Caco-2 (cell line): ENCODE measurements around the gene OASL. TPM values are rescaled to one million over a fixed set of nuclear protein-coding genes. Genes with fewer than 3 reads are reported as not detected.

Experiments used
- BruUV-seq: library from RNA; stranded (reverse); fragments of 400-500 nt; replicated peaks from 2 replicates; lab custom pipeline; 2021; lab: Mats Ljungman, UMichigan
- CTCF ChIA-PET: fragments of 300-600 bp; sonication (Branson Sonifier 250); formaldehyde crosslinking; loops from one replicate; lab custom pipeline; 2022; ENCODE audit warnings: antibody characterized with exemption; lab: Charles Lee
- POLR2A ChIA-PET: fragments of 300-600 bp; sonication (Branson Sonifier 250); formaldehyde crosslinking; loops from one replicate; lab custom pipeline; 2022; ENCODE audit warnings: antibody characterized with exemption; lab: Charles Lee
- DNase-seq, 2 experiments: peaks; one replicate each; pipeline versions ENCODE4 v3.0.0 to v3.0.0-alpha.2; 2020 to 2022
- H3K27me3 ChIP-seq: replicated peaks from 2 replicates; pipeline ENCODE4 v1.6.0; 2011; ENCODE audit warnings: low read length; ENCODE audit not compliant: control insufficient read depth, insufficient read depth
- H3K36me3 ChIP-seq: 2 replicates; pipeline ENCODE4 v1.5.1; 2011; ENCODE audit warnings: low read length; ENCODE audit not compliant: control insufficient read depth, insufficient read depth
- H3K4me1 ChIP-seq: fragments of 250-450 bp; sonication (Bioruptor Pico); 2 replicates; pipeline ENCODE4 v1.5.1; 2020; ENCODE audit warnings: mild to moderate bottlenecking
- H3K4me3 ChIP-seq: 2 replicates; pipeline ENCODE4 v1.5.1; 2011; ENCODE audit warnings: low read depth, mild to moderate bottlenecking, control low read depth, low read length
- H3K9me3 ChIP-seq: fragments of 250-450 bp; sonication (Bioruptor Pico); 2 replicates; pipeline ENCODE4 v1.5.1; 2020; ENCODE audit warnings: mild to moderate bottlenecking, moderate library complexity
- H3K27ac Mint-ChIP-seq: one replicate; pipeline ENCODE4 v1.8.0; 2022; ENCODE audit warnings: mixed read lengths; ENCODE audit not compliant: unreplicated experiment
- H3K27me3 Mint-ChIP-seq: one replicate; pipeline ENCODE4 v1.8.0; 2022; ENCODE audit warnings: mixed read lengths; ENCODE audit not compliant: insufficient read depth, unreplicated experiment
- H3K36me3 Mint-ChIP-seq: one replicate; pipeline ENCODE4 v1.8.0; 2022; ENCODE audit warnings: mild to moderate bottlenecking, mixed read lengths; ENCODE audit not compliant: insufficient read depth, unreplicated experiment
- H3K4me1 Mint-ChIP-seq: one replicate; pipeline ENCODE4 v1.8.0; 2022; ENCODE audit warnings: low read depth, mixed read lengths; ENCODE audit not compliant: unreplicated experiment
- H3K4me3 Mint-ChIP-seq: one replicate; pipeline ENCODE4 v1.8.0; 2022; ENCODE audit warnings: mild to moderate bottlenecking, moderate library complexity, mixed read lengths; ENCODE audit not compliant: unreplicated experiment
- H3K9me3 Mint-ChIP-seq: one replicate; pipeline ENCODE4 v1.8.0; 2022; ENCODE audit warnings: mixed read lengths; ENCODE audit not compliant: unreplicated experiment
- CTCF ChIP-seq, 2 experiments: fragments of 200-600 bp in 1 of 2; IDR thresholded peaks; 1 replicate in 1 of 2; 2 replicates in 1 of 2; pipeline versions ENCODE4 v1.5.1 to v1.8.0; 2011 to 2022; ENCODE audit warnings: antibody characterized with exemption in 1 of 2, control low read depth in 1 of 2, inconsistent platforms in 1 of 2, low read depth in 1 of 2, low read length in 1 of 2, mild to moderate bottlenecking in 1 of 2, moderate library complexity in 1 of 2; ENCODE audit not compliant: insufficient read depth in 1 of 2, severe bottlenecking in 1 of 2, unreplicated experiment in 1 of 2
- intact Hi-C: fragments of 100-400 bp; cut with micrococcal nuclease; formaldehyde crosslinking; loops from one replicate; pipeline ENCODE4 v1.10.0; 2022; ENCODE audit not compliant: unreplicated experiment
- total RNA-seq: library from RNA; stranded (reverse); gene quantifications from 2 replicates; pipeline ENCODE4 v1.2.3, GENCODE V29; 2022

Gene OASL
- total RNA-seq, 1 experiment from 2014 or later = 0.11 TPM

- ChIA-PET CTCF (interaction anchor here (1.0 to 2.4 kb wide), 6 partner anchors 7 to 324 kb away, joined by 3 to 21 read pairs (median 8); no protein-coding TSS in a partner anchor), POLR2A (interaction anchor here (0.5 to 1.4 kb wide), 4 partner anchors 21 to 392 kb away, joined by 3 to 6 read pairs (median 6); partner anchors contain the start of gene POP5)
- peak overlapping the region; percentile 15 for H3K4me3 Mint-ChIP-seq
- peak overlapping the region; percentile 75 for H3K27ac Mint-ChIP-seq
- Histone ChIP-seq H3K4me1 (peaks cover 46% of the 10 kb centered on the region), H3K36me3 (peaks cover 18% of the 10 kb centered on the region), H3K9me3 (no peaks in the 10 kb centered on the region), H3K4me3 (no peak overlapping the region), H3K27me3 (no peaks in the 10 kb centered on the region)
- TF ChIP-seq CTCF (IDR thresholded peaks at IDR 0.05; ENCODE audit: insufficient read depth in 1 of 2, low read depth in 1 of 2, low read length in 1 of 2, severe bottlenecking in 1 of 2, unreplicated experiment in 1 of 2) = no peak
- peaks cover 19% of the 10 kb centered on the region for H3K4me1 Mint-ChIP-seq
- intact Hi-C loops = loop anchor here (2.0 kb wide), 2 partner anchors 36 to 390 kb away; no protein-coding TSS in a partner anchor
- no peaks in the 10 kb centered on the region for H3K27me3 Mint-ChIP-seq
- H3K9me3 Mint-ChIP-seq = no peaks in the 10 kb centered on the region
- H3K36me3 Mint-ChIP-seq = peaks cover 84% of the 10 kb centered on the region
- no TSS peak for BruUV-seq
- peak; percentile 87 to 91 for DNase-seq
Measured at GRCh38 chr12:120972870-120973543, 66.0 kb downstream of the OASL start.

- peak; percentile 45 to 68 for TF ChIP-seq CTCF (IDR thresholded peaks at IDR 0.05; ENCODE audit: insufficient read depth in 1 of 2, low read depth in 1 of 2, low read length in 1 of 2, severe bottlenecking in 1 of 2, unreplicated experiment in 1 of 2)
- Histone ChIP-seq H3K9me3 (no peaks in the 10 kb centered on the region), H3K4me3 (no peak overlapping the region), H3K36me3 (peaks cover 18% of the 10 kb centered on the region), H3K27me3 (no peaks in the 10 kb centered on the region), H3K4me1 (peaks cover 36% of the 10 kb centered on the region)
- H3K27ac Mint-ChIP-seq = no peak overlapping the region
- no TSS peak for BruUV-seq
- H3K4me3 Mint-ChIP-seq = no peak overlapping the region
- no peaks in the 10 kb centered on the region for H3K9me3 Mint-ChIP-seq
- intact Hi-C loops = loop anchor here (2.0 kb wide), 2 partner anchors 37 to 389 kb away; no protein-coding TSS in a partner anchor
- H3K4me1 Mint-ChIP-seq = peaks cover 12% of the 10 kb centered on the region
- DNase-seq = peak in 1 of 2 experiments; percentile 43
- H3K27me3 Mint-ChIP-seq = no peaks in the 10 kb centered on the region
- peaks cover 85% of the 10 kb centered on the region for H3K36me3 Mint-ChIP-seq
- CTCF ChIA-PET = interaction anchor here (0.5 to 2.4 kb wide), 11 partner anchors 9 to 390 kb away, joined by 3 to 21 read pairs (median 4); partner anchors contain the start of gene POP5
- POLR2A ChIA-PET = interaction anchor here (1.0 to 1.2 kb wide), 5 partner anchors 9 to 54 kb away, joined by 3 to 7 read pairs (median 4); no protein-coding TSS in a partner anchor
Measured at GRCh38 chr12:120971299-120972180, 67.5 kb downstream of the OASL start.

- ChIA-PET CTCF (no interaction called here), POLR2A (no interaction called here)
- H3K36me3 ChIP-seq = peaks cover 15% of the 10 kb centered on the region
- no peaks in the 10 kb centered on the region for H3K9me3 ChIP-seq
- Mint-ChIP-seq H3K36me3 (peaks cover 91% of the 10 kb centered on the region), H3K9me3 (no peaks in the 10 kb centered on the region), H3K27me3 (no peaks in the 10 kb centered on the region), H3K4me3 (no peak overlapping the region), H3K27ac (no peak overlapping the region), H3K4me1 (peaks cover 7% of the 10 kb centered on the region)
- no peak for DNase-seq
- H3K4me1 ChIP-seq = peaks cover 33% of the 10 kb centered on the region
- no peaks in the 10 kb centered on the region for H3K27me3 ChIP-seq
- intact Hi-C loops = no loop called here
- TF ChIP-seq CTCF (IDR thresholded peaks at IDR 0.05; ENCODE audit: insufficient read depth in 1 of 2, low read depth in 1 of 2, low read length in 1 of 2, severe bottlenecking in 1 of 2, unreplicated experiment in 1 of 2) = no peak
- BruUV-seq = no TSS peak
- no peak overlapping the region for H3K4me3 ChIP-seq
Measured at GRCh38 chr12:120970310-120970709, 68.7 kb downstream of the OASL start.
